GM21447 (cell line): ENCODE measurements around the gene ATP2C1.
"Not testable (repeated sequence)": the region's sequence is repeated elsewhere in the genome, so short reads cannot be mapped to it uniquely, and the experiment has no call there.

ENCODE experiments used
- ATAC-seq: cut with Tn5 transposase; IDR thresholded peaks from one replicate; pipeline ENCODE4 v1.9.1; 2021; ENCODE audit not compliant: unreplicated experiment

The ATP2C1 gene

GRCh38 chr3:131036986-131037385 is 143.1 kb downstream of the ATP2C1 start:
- no peak for ATAC-seq

GRCh38 chr3:131038326-131038725 is 144.4 kb downstream of the ATP2C1 start:
- ATAC-seq: no peak

- not testable (repeated sequence) for ATAC-seq
Measured at GRCh38 chr3:131042271-131042985, 148.5 kb downstream of the ATP2C1 start.

GRCh38 chr3:131047582-131047981 is 153.7 kb downstream of the ATP2C1 start:
- ATAC-seq: no peak

- ATAC-seq: no peak
Measured at GRCh38 chr3:131048030-131048429, 154.1 kb downstream of the ATP2C1 start.

- ATAC-seq: no peak
Measured at GRCh38 chr3:131050001-131050400, 156.1 kb downstream of the ATP2C1 start.

GRCh38 chr3:131053043-131053859 is 159.4 kb downstream of the ATP2C1 start:
- ATAC-seq: no peak
